A673 (cell line): ENCODE data around the gene GPX4.

Experiments
- EZH2 ChIP-seq: fragments of 200-600 bp; sonication (generic); IDR thresholded peaks from 2 replicates; pipeline ENCODE4 v1.6.1; 2017; ENCODE audit warnings: borderline replicate concordance, low read depth, mild to moderate bottlenecking, mixed read lengths, antibody characterized with exemption, low read length; ENCODE audit not compliant: poor library complexity, severe bottlenecking
- TF ChIP-seq, protein P1 (sequence below): fragments of 300-800, 200-600 bp; sonication (generic); conservative IDR thresholded peaks from 2 replicates; pipeline ENCODE4 v1.5.1; 2017; ENCODE audit warnings: low read depth, mild to moderate bottlenecking, antibody characterized with exemption, low read length, moderate library complexity, mixed read lengths

DNA sequence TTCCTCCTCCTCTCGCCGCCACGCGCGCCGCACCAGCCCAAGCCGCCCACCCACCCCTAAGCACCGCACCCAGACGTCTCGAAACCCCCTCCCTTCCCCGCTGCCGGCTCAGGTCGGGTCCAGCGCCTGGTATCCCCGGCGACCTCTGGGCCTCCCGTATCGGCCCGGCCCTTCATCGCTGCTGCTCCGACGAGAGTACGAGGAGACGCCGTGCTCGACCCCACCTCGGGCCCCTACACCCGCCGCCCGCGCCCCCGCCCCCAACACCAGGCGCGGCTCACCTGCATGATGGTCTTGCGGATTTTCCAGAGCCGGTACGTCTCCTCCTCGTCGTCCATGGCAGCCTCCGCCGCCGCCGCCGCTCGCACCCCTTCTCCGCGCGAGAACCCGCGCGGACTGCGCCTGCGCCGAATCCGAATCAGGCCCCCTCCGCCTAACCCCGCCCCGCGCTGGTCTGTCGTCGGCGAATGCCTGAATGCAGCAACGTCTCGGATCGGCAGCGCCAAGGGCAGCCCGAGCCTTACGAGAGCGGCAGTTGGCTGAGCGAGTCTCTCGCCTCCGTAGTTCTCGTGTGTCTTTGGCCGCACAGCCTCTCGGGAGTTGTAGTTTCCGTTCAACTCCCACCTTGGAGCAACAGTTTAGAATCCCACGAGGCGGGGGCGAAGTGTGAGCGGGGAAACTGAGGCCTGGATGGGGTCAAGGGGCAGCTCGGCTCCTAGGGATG, 8.7 kb upstream of the GPX4 start, which contains the start of gene POLR2E:
- TF ChIP-seq EZH2: no peak
- TF ChIP-seq, protein P1, sequence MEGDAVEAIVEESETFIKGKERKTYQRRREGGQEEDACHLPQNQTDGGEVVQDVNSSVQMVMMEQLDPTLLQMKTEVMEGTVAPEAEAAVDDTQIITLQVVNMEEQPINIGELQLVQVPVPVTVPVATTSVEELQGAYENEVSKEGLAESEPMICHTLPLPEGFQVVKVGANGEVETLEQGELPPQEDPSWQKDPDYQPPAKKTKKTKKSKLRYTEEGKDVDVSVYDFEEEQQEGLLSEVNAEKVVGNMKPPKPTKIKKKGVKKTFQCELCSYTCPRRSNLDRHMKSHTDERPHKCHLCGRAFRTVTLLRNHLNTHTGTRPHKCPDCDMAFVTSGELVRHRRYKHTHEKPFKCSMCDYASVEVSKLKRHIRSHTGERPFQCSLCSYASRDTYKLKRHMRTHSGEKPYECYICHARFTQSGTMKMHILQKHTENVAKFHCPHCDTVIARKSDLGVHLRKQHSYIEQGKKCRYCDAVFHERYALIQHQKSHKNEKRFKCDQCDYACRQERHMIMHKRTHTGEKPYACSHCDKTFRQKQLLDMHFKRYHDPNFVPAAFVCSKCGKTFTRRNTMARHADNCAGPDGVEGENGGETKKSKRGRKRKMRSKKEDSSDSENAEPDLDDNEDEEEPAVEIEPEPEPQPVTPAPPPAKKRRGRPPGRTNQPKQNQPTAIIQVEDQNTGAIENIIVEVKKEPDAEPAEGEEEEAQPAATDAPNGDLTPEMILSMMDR: no peak
